Adrenal gland (tissue), 5 donors: ENCODE data around the gene ZNF33A.

Experiments
- POLR2A ChIP-seq, 2 donors: fragments of 450-650 bp; IDR thresholded peaks; one replicate each; pipeline ENCODE4 v1.6.1; 2017; ENCODE audit warnings: antibody characterized with exemption in 2 of 2, mild to moderate bottlenecking in 2 of 2, moderate library complexity in 1 of 2
- TF ChIP-seq, protein P1 (sequence below), 6 experiments: fragments of 450-650 bp in 4 of 6; fragments of 200-600 bp in 2 of 6; sonication (generic) in 1 of 6; IDR thresholded peaks; 1 replicate in 5 of 6; 2 replicates in 1 of 6; pipeline versions ENCODE4 v1.5.1 to v1.8.0; 2016 to 2021; ENCODE audit warnings: antibody characterized with exemption in 6 of 6, mild to moderate bottlenecking in 2 of 6, moderate library complexity in 1 of 6
- donor health status: DM: no; HTN: no; CAD: no.

DNA sequence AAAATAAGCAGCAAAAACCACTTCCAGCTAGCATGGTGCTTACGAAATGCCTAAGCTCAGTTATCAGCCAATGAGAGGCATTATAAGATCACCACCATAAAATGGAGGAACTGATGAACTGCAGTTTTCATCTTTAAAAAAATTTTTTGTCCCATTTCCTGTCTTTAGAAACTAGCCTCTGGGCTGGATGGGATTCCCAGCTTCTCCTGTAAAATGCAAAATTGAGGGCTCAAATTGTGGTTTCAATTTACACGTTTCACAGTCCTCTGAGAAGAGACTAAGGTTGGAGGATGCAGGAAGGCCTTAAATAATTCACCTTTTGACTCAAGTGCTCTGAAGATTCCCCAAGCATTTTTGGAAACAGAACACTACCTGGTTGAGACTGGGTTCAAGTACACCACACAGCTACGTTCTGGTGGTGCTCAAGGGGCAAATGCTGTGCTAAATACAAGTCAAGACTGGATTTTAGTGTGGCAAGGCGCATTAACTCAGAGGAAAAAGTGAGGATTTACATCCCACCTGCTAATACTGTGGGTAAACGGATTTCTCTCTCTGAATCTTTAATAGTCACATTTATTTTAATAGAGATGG is 35.0 kb upstream of the ZNF33A start:
- TF ChIP-seq, protein P1, sequence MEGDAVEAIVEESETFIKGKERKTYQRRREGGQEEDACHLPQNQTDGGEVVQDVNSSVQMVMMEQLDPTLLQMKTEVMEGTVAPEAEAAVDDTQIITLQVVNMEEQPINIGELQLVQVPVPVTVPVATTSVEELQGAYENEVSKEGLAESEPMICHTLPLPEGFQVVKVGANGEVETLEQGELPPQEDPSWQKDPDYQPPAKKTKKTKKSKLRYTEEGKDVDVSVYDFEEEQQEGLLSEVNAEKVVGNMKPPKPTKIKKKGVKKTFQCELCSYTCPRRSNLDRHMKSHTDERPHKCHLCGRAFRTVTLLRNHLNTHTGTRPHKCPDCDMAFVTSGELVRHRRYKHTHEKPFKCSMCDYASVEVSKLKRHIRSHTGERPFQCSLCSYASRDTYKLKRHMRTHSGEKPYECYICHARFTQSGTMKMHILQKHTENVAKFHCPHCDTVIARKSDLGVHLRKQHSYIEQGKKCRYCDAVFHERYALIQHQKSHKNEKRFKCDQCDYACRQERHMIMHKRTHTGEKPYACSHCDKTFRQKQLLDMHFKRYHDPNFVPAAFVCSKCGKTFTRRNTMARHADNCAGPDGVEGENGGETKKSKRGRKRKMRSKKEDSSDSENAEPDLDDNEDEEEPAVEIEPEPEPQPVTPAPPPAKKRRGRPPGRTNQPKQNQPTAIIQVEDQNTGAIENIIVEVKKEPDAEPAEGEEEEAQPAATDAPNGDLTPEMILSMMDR (IDR thresholded peaks at IDR 0.05): no peak
- TF ChIP-seq POLR2A (IDR thresholded peaks at IDR 0.05): no peak
